Measurements from ENCODE around the gene DAND5. TPM values are rescaled to one million over a fixed set of nuclear protein-coding genes. Genes with fewer than 3 reads are reported as not detected.
A peak's percentile ranks its signal among the peaks of the same experiment; 100 is the strongest.

The DAND5 gene
- total and polyA plus RNA-seq, 10 donors = not detected

DNA sequence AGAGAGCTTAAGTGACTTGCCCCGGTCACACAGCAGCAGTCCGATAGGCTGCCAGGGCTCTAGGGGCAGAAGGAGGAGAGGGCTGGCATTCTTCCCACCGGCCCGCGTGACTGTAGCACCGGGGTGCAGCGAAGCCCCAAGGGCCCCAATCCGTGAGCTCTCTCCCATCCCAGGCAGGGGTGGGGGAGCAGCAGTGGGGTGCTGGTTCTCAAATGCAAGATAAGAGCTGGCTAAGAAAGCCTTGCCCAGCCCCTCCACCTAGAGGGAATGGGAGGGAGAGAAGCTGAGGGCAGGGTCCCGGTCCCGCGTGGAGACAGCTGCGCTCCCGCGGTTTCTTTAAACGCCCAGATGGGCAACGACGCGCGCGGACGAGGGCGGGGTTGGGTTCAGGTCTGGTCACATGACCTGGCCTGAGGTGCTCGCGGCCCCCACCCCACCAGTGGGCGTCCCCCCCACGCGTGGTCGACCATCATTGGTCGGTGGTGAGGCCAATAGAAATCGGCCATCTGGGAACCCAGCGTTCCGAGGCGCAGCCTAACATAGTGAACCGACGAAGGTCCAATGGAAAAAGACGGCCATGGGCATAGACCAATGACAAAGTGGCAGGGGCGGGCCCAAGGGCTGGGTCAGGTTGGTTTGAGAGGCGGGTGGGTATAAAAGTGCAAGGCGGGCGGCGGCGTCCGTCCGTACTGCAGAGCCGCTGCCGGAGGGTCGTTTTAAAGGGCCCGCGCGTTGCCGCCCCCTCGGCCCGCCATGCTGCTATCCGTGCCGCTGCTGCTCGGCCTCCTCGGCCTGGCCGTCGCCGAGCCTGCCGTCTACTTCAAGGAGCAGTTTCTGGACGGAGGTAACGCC, 31.2 kb upstream of the DAND5 start, which contains the start of gene CALR:
CALR (plus strand) TSS at position 683 of the 852 bp plus-strand sequence; CDS start at position 754, 71 bp downstream.
- Histone ChIP-seq H3K4me1 (peaks cover 32 to 77% (median 66%) of the 10 kb centered on the region in 6 donors), H3K27me3 (replicated peaks in 1 of 7) (no peaks in the 10 kb centered on the region), H3K36me3 (peaks cover 5 to 39% (median 35%) of the 10 kb centered on the region in 6 donors), H3K27ac (peak within 1 kb of the TSS; percentile 89 to 98 (median 95)), H3K4me3 (peak within 1 kb of the TSS; percentile 56 to 100 (median 98)), H3K9me3 (no peaks in the 10 kb centered on the region)
- intact Hi-C loops (cut with DNase I; ENCODE audit: low total_unique reads) = no loop called here
- peak; percentile 99 for DNase-seq
- TF ChIP-seq POLR2A (IDR thresholded peaks at IDR 0.05) (peak; percentile 92 to 99 (median 97)), POLR2AphosphoS5 (IDR thresholded peaks at IDR 0.05) (peak; percentile 100)
- TF ChIP-seq, protein P1, sequence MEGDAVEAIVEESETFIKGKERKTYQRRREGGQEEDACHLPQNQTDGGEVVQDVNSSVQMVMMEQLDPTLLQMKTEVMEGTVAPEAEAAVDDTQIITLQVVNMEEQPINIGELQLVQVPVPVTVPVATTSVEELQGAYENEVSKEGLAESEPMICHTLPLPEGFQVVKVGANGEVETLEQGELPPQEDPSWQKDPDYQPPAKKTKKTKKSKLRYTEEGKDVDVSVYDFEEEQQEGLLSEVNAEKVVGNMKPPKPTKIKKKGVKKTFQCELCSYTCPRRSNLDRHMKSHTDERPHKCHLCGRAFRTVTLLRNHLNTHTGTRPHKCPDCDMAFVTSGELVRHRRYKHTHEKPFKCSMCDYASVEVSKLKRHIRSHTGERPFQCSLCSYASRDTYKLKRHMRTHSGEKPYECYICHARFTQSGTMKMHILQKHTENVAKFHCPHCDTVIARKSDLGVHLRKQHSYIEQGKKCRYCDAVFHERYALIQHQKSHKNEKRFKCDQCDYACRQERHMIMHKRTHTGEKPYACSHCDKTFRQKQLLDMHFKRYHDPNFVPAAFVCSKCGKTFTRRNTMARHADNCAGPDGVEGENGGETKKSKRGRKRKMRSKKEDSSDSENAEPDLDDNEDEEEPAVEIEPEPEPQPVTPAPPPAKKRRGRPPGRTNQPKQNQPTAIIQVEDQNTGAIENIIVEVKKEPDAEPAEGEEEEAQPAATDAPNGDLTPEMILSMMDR (IDR thresholded peaks at IDR 0.05 in 8 of 11, conservative IDR thresholded peaks at IDR 0.05 in 3 of 11) = peak in 4 of 11 experiments; percentile 28 to 52 (median 40)
- 0 to 1% (median 0%) methylated on average over 27 to 63 of the region's 63 CpGs for WGBS, 5 donors

GRCh38 chr19:12938779-12939601, 30.4 kb upstream of the DAND5 start:
- Histone ChIP-seq H3K4me3 (peak overlapping the region; percentile 56 to 100 (median 98)), H3K4me1 (peaks cover 40 to 79% (median 71%) of the 10 kb centered on the region in 6 donors), H3K27ac (peak overlapping the region; percentile 89 to 98 (median 95)), H3K36me3 (peaks cover 5 to 48% (median 43%) of the 10 kb centered on the region in 6 donors), H3K27me3 (replicated peaks in 1 of 7) (no peaks in the 10 kb centered on the region), H3K9me3 (no peaks in the 10 kb centered on the region)
- TF ChIP-seq POLR2AphosphoS5 (IDR thresholded peaks at IDR 0.05) (peak in 1 of 3 donors; percentile 31), POLR2A (IDR thresholded peaks at IDR 0.05) (no peak)
- TF ChIP-seq, protein P1 (IDR thresholded peaks at IDR 0.05 in 8 of 11, conservative IDR thresholded peaks at IDR 0.05 in 3 of 11) = peak in 3 of 11 experiments; percentile 0 to 29 (median 15)
- intact Hi-C loops (cut with DNase I; ENCODE audit: low total_unique reads) = no loop called here
- 0 to 1% (median 0%) methylated on average over 23 to 54 of the region's 54 CpGs for WGBS, 5 donors
- no peak for DNase-seq

DNA sequence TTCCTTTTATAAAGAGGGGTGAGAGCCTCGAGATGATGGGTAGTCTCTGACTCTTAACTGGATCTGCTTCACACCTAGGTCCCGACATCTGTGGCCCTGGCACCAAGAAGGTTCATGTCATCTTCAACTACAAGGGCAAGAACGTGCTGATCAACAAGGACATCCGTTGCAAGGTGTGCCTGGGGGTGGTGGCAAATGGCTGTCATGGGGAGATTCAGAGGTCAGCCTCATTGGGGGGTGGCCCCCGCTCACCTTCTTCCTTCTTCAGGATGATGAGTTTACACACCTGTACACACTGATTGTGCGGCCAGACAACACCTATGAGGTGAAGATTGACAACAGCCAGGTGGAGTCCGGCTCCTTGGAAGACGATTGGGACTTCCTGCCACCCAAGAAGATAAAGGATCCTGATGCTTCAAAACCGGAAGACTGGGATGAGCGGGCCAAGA, 29.4 kb upstream of the DAND5 start:
- 32 to 61% (median 52%) methylated on average over 8 to 10 of the region's 10 CpGs for WGBS, 5 donors
- no peaks in the 10 kb centered on the region for H3K27me3 ChIP-seq (replicated peaks in 1 of 7)
- TF ChIP-seq POLR2AphosphoS5 (IDR thresholded peaks at IDR 0.05) (no peak), POLR2A (IDR thresholded peaks at IDR 0.05) (no peak)
- TF ChIP-seq, protein P1 (IDR thresholded peaks at IDR 0.05 in 8 of 11, conservative IDR thresholded peaks at IDR 0.05 in 3 of 11) = no peak
- peaks cover 5 to 57% (median 53%) of the 10 kb centered on the region in 6 donors for H3K36me3 ChIP-seq
- DNase-seq = no peak
- H3K9me3 ChIP-seq = no peaks in the 10 kb centered on the region
- H3K27ac ChIP-seq = peak overlapping the region in 5 of 8 donors; percentile 89 to 98 (median 96)
- peak overlapping the region; percentile 56 to 100 (median 98) for H3K4me3 ChIP-seq
- H3K4me1 ChIP-seq = peaks cover 40 to 84% (median 78%) of the 10 kb centered on the region in 6 donors
- intact Hi-C loops (cut with DNase I; ENCODE audit: low total_unique reads) = no loop called here

All from spleen (tissue), 11 donors.